GM23338 (cell line): ENCODE results near the gene PRSS57. TPM values are rescaled to one million over a fixed set of nuclear protein-coding genes. Genes with fewer than 3 reads are reported as not detected.

Source experiments
- ATAC-seq: fragments of 200-7000 bp; cut with Tn5 transposase; 3 replicates; pipeline ENCODE4 v1.9.1; 2020
- DNase-seq: peaks from one replicate; pipeline ENCODE4 v3.0.0-alpha.2; 2015; ENCODE audit warnings: low spot score
- H2AFZ ChIP-seq: fragments of 200-600 bp; sonication (generic); 2 replicates; pipeline ENCODE4 v1.8.0; 2016; ENCODE audit warnings: antibody characterized with exemption, mild to moderate bottlenecking, moderate library complexity
- H3F3A ChIP-seq: fragments of 200-600 bp; sonication (generic); replicated peaks from 2 replicates; pipeline ENCODE4 v1.8.0; 2017; ENCODE audit warnings: antibody characterized with exemption, mixed run types, low read depth
- H3K27ac ChIP-seq: fragments of 200-600 bp; sonication (generic); 2 replicates; pipeline ENCODE4 v1.6.1; 2016; ENCODE audit warnings: low read depth
- H3K27me3 ChIP-seq: fragments of 200-600 bp; sonication (generic); 2 replicates; pipeline ENCODE4 v1.8.0; 2016; ENCODE audit warnings: mild to moderate bottlenecking, mixed run types, moderate library complexity; ENCODE audit not compliant: insufficient read depth
- H3K36me3 ChIP-seq: fragments of 200-600 bp; sonication (generic); 2 replicates; pipeline ENCODE4 v1.8.0; 2016; ENCODE audit warnings: mild to moderate bottlenecking; ENCODE audit not compliant: insufficient read depth
- H3K4me1 ChIP-seq: fragments of 200-600 bp; sonication (generic); 2 replicates; pipeline ENCODE4 v1.8.0; 2016; ENCODE audit warnings: mild to moderate bottlenecking, moderate library complexity; ENCODE audit not compliant: insufficient read depth
- H3K4me2 ChIP-seq: fragments of 200-600 bp; sonication (generic); 2 replicates; pipeline ENCODE4 v1.7.1; 2017; ENCODE audit warnings: mixed run types
- H3K4me3 ChIP-seq: fragments of 200-600 bp; sonication (generic); 2 replicates; pipeline ENCODE4 v1.6.1; 2016; ENCODE audit warnings: mixed run types
- H3K79me2 ChIP-seq: fragments of 200-600 bp; sonication (generic); replicated peaks from 2 replicates; pipeline ENCODE4 v1.8.0; 2017; ENCODE audit warnings: mild to moderate bottlenecking; ENCODE audit not compliant: insufficient read depth
- H3K9me2 ChIP-seq: fragments of 200-600 bp; sonication (generic); 2 replicates; pipeline ENCODE4 v1.8.0; 2017; ENCODE audit not compliant: insufficient read depth
- H4K20me1 ChIP-seq: fragments of 200-600 bp; sonication (generic); replicated peaks from 2 replicates; pipeline ENCODE4 v1.8.0; 2017; ENCODE audit warnings: mild to moderate bottlenecking; ENCODE audit not compliant: insufficient read depth
- H3K27ac Mint-ChIP-seq: 2 replicates; pipeline ENCODE4 v1.8.0; 2020; ENCODE audit warnings: inconsistent platforms, mild to moderate bottlenecking, moderate library complexity, mixed read lengths
- H3K27me3 Mint-ChIP-seq: 3 replicates; pipeline ENCODE4 v1.8.0; 2022; ENCODE audit warnings: low read depth, mild to moderate bottlenecking, moderate library complexity, mixed read lengths, inconsistent platforms; ENCODE audit not compliant: insufficient read depth, poor library complexity
- H3K36me3 Mint-ChIP-seq: 3 replicates; pipeline ENCODE4 v1.8.0; 2021; ENCODE audit warnings: low read depth, mild to moderate bottlenecking, inconsistent platforms, moderate library complexity, mixed read lengths
- H3K4me1 Mint-ChIP-seq: 3 replicates; pipeline ENCODE4 v1.8.0; 2020; ENCODE audit warnings: mild to moderate bottlenecking, inconsistent platforms, mixed read lengths
- H3K4me3 Mint-ChIP-seq: 3 replicates; pipeline ENCODE4 v1.8.0; 2021; ENCODE audit warnings: moderate library complexity, mild to moderate bottlenecking, inconsistent platforms, mixed read lengths
- H3K9me3 Mint-ChIP-seq: 3 replicates; pipeline ENCODE4 v1.8.0; 2020; ENCODE audit warnings: moderate library complexity, mild to moderate bottlenecking, inconsistent platforms, mixed read lengths
- CREB1 ChIP-seq: fragments of 250-450 bp; sonication (Bioruptor Pico); IDR thresholded peaks from 2 replicates; pipeline ENCODE4 v1.5.0; 2020; ENCODE audit warnings: low read depth, mild to moderate bottlenecking, moderate library complexity
- CTCF ChIP-seq, 2 experiments: fragments of 200-600 bp in 1 of 2; sonication (generic) in 1 of 2; conservative IDR thresholded peaks; 2 replicates each; pipeline versions ENCODE4 v1.5.1 to v1.6.1; 2016 to 2017; ENCODE audit warnings: antibody characterized with exemption in 2 of 2, low read depth in 2 of 2, mild to moderate bottlenecking in 2 of 2, moderate library complexity in 1 of 2
- ETS1 ChIP-seq: IDR thresholded peaks from 2 replicates; pipeline ENCODE4 v1.6.1; 2016; ENCODE audit warnings: antibody characterized with exemption
- EZH2 ChIP-seq: fragments of 200-600 bp; sonication (generic); IDR thresholded peaks from one replicate; pipeline ENCODE4 v1.8.0; 2017; ENCODE audit warnings: antibody characterized with exemption, mild to moderate bottlenecking, low read depth; ENCODE audit not compliant: unreplicated experiment
- EZH2phosphoT487 ChIP-seq: fragments of 200-600 bp; sonication (generic); IDR thresholded peaks from one replicate; pipeline ENCODE4 v1.8.1; 2018; ENCODE audit warnings: antibody characterized with exemption; ENCODE audit not compliant: unreplicated experiment
- JUNB ChIP-seq: IDR thresholded peaks from one replicate; pipeline ENCODE4 v1.6.1; 2016; ENCODE audit warnings: antibody characterized with exemption; ENCODE audit not compliant: unreplicated experiment
- NANOG ChIP-seq: IDR thresholded peaks from 2 replicates; pipeline ENCODE4 v1.6.1; 2016; ENCODE audit warnings: antibody characterized with exemption, borderline replicate concordance
- POLR2AphosphoS5 ChIP-seq: IDR thresholded peaks from 2 replicates; pipeline ENCODE4 v1.6.1; 2016; ENCODE audit warnings: antibody characterized with exemption, low read depth
- REST ChIP-seq: IDR thresholded peaks from one replicate; pipeline ENCODE4 v1.6.1; 2018; ENCODE audit warnings: antibody characterized with exemption; ENCODE audit not compliant: unreplicated experiment
- STAT1 ChIP-seq: IDR thresholded peaks from one replicate; pipeline ENCODE4 v1.6.1; 2016; ENCODE audit warnings: antibody characterized with exemption; ENCODE audit not compliant: unreplicated experiment
- ZNF114 ChIP-seq: fragments of 250-450 bp; sonication (Bioruptor Pico); IDR thresholded peaks from 2 replicates; pipeline ENCODE4 v1.5.0; 2020; ENCODE audit warnings: mild to moderate bottlenecking, moderate library complexity
- ZNF331 ChIP-seq: fragments of 250-450 bp; sonication (Bioruptor Pico); IDR thresholded peaks from 2 replicates; pipeline ENCODE4 v1.5.0; 2020; ENCODE audit warnings: low read depth, mild to moderate bottlenecking, moderate library complexity
- ZNF462 ChIP-seq: fragments of 250-450 bp; sonication (Bioruptor Pico); IDR thresholded peaks from 2 replicates; pipeline ENCODE4 v1.5.0; 2020; ENCODE audit warnings: mild to moderate bottlenecking, moderate library complexity
- polyA plus RNA-seq: library from polyadenylated mRNA; unstranded; fragments of >200 nt; fragmentation: Nextera tagmentation; extraction: Ambion mirVana; gene quantifications from 2 replicates; pipeline ENCODE4 v1.2.1, GENCODE V29; 2016
- total RNA-seq: library from RNA; depleted of rRNA; stranded (reverse); fragments of >200 nt; shearing (Covaris generic); gene quantifications from 2 replicates; pipeline ENCODE4 v1.2.3, GENCODE V29; 2014

Gene PRSS57
- total and polyA plus RNA-seq, 2 experiments from 2014 or later = 0.34 TPM; not detected in 1

GRCh38 chr19:678791-679388 is 16.4 kb downstream of the PRSS57 start:
- Histone ChIP-seq H3K4me2 (peak overlapping the region; percentile 82), H3K36me3 (no peaks in the 10 kb centered on the region), H3K4me1 (0 out of 2 replicates have a peak, but pooled peaks cover 3% of the 10 kb centered on the region), H3K9me2 (no peaks in the 10 kb centered on the region), H3K4me3 (peak overlapping the region; percentile 75), H2AFZ (no peak overlapping the region), H3F3A (peaks cover 8% of the 10 kb centered on the region; the same call in 1 of the 2 replicates), H3K79me2 (no peaks in the 10 kb centered on the region), H3K27ac (no peak overlapping the region), H4K20me1 (no peaks in the 10 kb centered on the region), H3K27me3 (peaks cover 16% of the 10 kb centered on the region)
- Mint-ChIP-seq H3K4me3 (peak overlapping the region; percentile 69), H3K4me1 (no peaks in the 10 kb centered on the region; the same call in 2 of the 3 replicates), H3K9me3 (no peaks in the 10 kb centered on the region), H3K27me3 (peaks cover 26% of the 10 kb centered on the region), H3K36me3 (no peaks in the 10 kb centered on the region), H3K27ac (no peak overlapping the region)
- no peak for ATAC-seq
- TF ChIP-seq ZNF462 (CRISPR knock-in tag) = no peak
- TF ChIP-seq CREB1 (CRISPR knock-in tag) = no peak
- TF ChIP-seq ZNF331 (CRISPR knock-in tag) = no peak
- TF ChIP-seq CTCF (conservative IDR thresholded peaks at IDR 0.05; ENCODE audit: low read depth in 2 of 2) = no peak
- TF ChIP-seq NANOG = no peak
- no peak for TF ChIP-seq ZNF114 (CRISPR knock-in tag)
- no peak for TF ChIP-seq POLR2AphosphoS5
- no peak for TF ChIP-seq EZH2phosphoT487
- TF ChIP-seq JUNB = no peak
- no peak for TF ChIP-seq ETS1
- no peak for TF ChIP-seq STAT1
- no peak for TF ChIP-seq EZH2
- no peak for TF ChIP-seq REST
- no peak for DNase-seq
